Nephron (organoid): ENCODE results near the gene PRKCB.

ENCODE experiments used
- H3K27ac Mint-ChIP-seq, 3 experiments: 2 replicates each; pipeline ENCODE4 v1.8.0; 2020; ENCODE audit warnings: mixed read lengths in 3 of 3, mild to moderate bottlenecking in 2 of 3, moderate library complexity in 1 of 3
- H3K27me3 Mint-ChIP-seq: 2 replicates; pipeline ENCODE4 v1.8.0; 2021; ENCODE audit warnings: low read depth, mild to moderate bottlenecking, moderate library complexity, mixed read lengths
- H3K36me3 Mint-ChIP-seq: 2 replicates; pipeline ENCODE4 v1.8.0; 2020; ENCODE audit warnings: low read depth, mixed read lengths
- H3K4me1 Mint-ChIP-seq: 2 replicates; pipeline ENCODE4 v1.8.0; 2020; ENCODE audit warnings: mixed read lengths
- H3K4me3 Mint-ChIP-seq, 3 experiments: 2 replicates each; pipeline ENCODE4 v1.8.0; 2020; ENCODE audit warnings: mild to moderate bottlenecking in 3 of 3, mixed read lengths in 3 of 3, moderate library complexity in 2 of 3
- H3K9me3 Mint-ChIP-seq: 2 replicates; pipeline ENCODE4 v1.8.0; 2020; ENCODE audit warnings: mixed read lengths
- TF ChIP-seq, protein P1 (sequence below), 3 experiments: fragments of 200-600 bp; sonication (generic); IDR thresholded peaks; one replicate each; pipeline ENCODE4 v1.5.0; 2021; ENCODE audit warnings: antibody characterized with exemption in 3 of 3; ENCODE audit not compliant: unreplicated experiment in 3 of 3

PRKCB gene

DNA sequence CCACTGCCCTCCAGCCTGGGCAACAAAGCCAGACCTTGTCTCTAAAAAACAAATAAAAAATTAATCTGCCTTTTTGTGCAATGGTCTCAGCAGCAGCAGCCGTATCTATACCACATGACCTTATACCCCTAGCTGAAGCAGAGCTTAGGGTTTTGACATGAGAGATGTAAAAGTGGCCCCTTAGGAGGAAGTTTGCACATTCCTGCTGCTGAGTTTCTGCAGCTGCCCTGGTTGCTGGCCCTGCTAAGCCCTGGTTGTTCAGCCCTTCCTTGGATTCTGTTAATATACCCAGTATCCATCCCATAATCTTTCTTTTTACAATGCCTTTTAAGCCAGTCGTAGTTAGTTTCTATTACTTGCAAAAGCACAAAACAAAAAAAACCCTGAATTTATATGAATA, 33.0 kb upstream of the PRKCB start:
- Mint-ChIP-seq H3K4me1 (no peaks in the 10 kb centered on the region), H3K4me3 (no peak overlapping the region), H3K27me3 (peaks cover 12% of the 10 kb centered on the region), H3K36me3 (no peaks in the 10 kb centered on the region), H3K27ac (no peak overlapping the region), H3K9me3 (no peaks in the 10 kb centered on the region)
- TF ChIP-seq, protein P1, sequence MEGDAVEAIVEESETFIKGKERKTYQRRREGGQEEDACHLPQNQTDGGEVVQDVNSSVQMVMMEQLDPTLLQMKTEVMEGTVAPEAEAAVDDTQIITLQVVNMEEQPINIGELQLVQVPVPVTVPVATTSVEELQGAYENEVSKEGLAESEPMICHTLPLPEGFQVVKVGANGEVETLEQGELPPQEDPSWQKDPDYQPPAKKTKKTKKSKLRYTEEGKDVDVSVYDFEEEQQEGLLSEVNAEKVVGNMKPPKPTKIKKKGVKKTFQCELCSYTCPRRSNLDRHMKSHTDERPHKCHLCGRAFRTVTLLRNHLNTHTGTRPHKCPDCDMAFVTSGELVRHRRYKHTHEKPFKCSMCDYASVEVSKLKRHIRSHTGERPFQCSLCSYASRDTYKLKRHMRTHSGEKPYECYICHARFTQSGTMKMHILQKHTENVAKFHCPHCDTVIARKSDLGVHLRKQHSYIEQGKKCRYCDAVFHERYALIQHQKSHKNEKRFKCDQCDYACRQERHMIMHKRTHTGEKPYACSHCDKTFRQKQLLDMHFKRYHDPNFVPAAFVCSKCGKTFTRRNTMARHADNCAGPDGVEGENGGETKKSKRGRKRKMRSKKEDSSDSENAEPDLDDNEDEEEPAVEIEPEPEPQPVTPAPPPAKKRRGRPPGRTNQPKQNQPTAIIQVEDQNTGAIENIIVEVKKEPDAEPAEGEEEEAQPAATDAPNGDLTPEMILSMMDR (IDR thresholded peaks at IDR 0.05; ENCODE audit: unreplicated experiment in 3 of 3): no peak

DNA sequence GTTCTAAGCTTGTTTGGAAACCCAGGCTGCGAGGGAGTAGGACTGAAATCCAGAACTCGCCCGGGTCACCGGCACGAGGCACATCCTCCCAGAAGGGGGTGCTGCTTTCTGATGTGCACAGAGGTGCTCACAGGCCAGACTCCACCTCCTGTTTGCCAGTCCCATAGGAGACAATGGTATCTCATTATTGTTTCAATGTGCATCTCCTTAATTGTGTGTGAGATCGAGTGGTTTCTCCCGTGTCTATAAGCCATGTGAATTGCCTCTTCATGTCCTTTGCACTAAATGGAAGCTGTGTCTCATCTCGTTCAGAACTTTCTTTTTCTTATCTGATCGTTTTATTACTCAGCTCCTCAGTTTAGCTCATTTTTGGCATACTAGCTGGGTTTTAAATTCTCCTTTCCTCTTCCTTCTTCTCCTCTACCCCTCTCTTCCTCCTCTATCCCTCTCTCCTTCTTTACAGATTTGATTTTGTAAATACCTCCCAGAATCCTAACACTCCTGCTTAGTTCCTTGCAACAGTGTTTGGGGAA, 32.1 kb upstream of the PRKCB start:
- no peak overlapping the region for H3K4me3 Mint-ChIP-seq
- peaks cover 20% of the 10 kb centered on the region for H3K27me3 Mint-ChIP-seq
- no peaks in the 10 kb centered on the region for H3K36me3 Mint-ChIP-seq
- no peaks in the 10 kb centered on the region for H3K4me1 Mint-ChIP-seq
- H3K27ac Mint-ChIP-seq: no peak overlapping the region
- TF ChIP-seq, protein P1 (IDR thresholded peaks at IDR 0.05; ENCODE audit: unreplicated experiment in 3 of 3): peak in 2 of 3 experiments; percentile 13 to 40
- H3K9me3 Mint-ChIP-seq: no peaks in the 10 kb centered on the region

DNA sequence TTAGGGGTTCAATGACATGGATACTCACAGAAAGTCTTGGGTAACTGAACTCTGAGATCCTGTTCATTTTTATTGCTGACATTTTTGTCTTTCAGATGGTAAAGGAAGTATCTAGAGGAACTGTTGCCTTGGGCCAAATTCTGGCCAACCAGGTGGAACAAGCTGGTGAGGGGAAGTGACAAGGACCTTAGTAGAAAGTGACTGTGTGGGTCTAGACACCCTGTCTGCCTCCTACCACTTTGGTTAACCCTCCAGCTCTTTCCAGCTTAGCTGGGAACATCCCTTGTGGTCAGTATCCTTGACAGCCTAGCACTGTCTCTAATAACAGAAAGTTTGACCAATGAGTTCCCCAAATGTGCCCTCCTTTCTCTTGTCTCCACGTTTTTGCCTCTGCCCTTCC, 28.8 kb upstream of the PRKCB start:
- Mint-ChIP-seq H3K36me3 (no peaks in the 10 kb centered on the region), H3K27me3 (peaks cover 36% of the 10 kb centered on the region)

DNA sequence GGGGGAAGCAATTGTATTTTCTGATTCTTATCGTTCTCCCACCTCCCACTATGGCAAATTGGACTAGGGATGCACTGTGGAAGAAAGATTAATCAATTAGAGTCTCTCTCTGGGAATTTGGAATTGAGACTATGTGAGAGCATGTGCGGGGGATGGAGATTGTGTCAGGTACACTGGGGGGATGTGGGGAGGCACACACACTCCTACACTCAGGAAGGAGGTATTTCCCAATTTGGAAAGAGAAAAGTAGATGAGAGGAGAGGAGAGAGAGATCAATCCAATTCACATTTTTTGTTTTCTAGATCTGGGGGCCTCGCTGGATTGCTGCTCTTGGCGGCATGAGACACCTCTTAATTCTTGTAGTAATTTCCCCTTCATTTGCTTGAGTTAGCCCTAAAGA, 14.3 kb upstream of the PRKCB start:
- H3K27ac Mint-ChIP-seq: no peak overlapping the region
- no peak overlapping the region for H3K4me3 Mint-ChIP-seq
- H3K27me3 Mint-ChIP-seq: peaks cover 12% of the 10 kb centered on the region
- TF ChIP-seq, protein P1 (IDR thresholded peaks at IDR 0.05; ENCODE audit: unreplicated experiment in 3 of 3): no peak
- H3K4me1 Mint-ChIP-seq: peaks cover 4% of the 10 kb centered on the region
- no peaks in the 10 kb centered on the region for H3K36me3 Mint-ChIP-seq
- H3K9me3 Mint-ChIP-seq: peaks cover 3% of the 10 kb centered on the region

More for the DNA sequence above, 28.8 kb upstream of the PRKCB start:
- no peaks in the 10 kb centered on the region for H3K9me3 Mint-ChIP-seq
- no peak overlapping the region for H3K4me3 Mint-ChIP-seq
- TF ChIP-seq, protein P1 (IDR thresholded peaks at IDR 0.05; ENCODE audit: unreplicated experiment in 3 of 3): no peak
- no peak overlapping the region for H3K27ac Mint-ChIP-seq
- H3K4me1 Mint-ChIP-seq: no peaks in the 10 kb centered on the region

DNA sequence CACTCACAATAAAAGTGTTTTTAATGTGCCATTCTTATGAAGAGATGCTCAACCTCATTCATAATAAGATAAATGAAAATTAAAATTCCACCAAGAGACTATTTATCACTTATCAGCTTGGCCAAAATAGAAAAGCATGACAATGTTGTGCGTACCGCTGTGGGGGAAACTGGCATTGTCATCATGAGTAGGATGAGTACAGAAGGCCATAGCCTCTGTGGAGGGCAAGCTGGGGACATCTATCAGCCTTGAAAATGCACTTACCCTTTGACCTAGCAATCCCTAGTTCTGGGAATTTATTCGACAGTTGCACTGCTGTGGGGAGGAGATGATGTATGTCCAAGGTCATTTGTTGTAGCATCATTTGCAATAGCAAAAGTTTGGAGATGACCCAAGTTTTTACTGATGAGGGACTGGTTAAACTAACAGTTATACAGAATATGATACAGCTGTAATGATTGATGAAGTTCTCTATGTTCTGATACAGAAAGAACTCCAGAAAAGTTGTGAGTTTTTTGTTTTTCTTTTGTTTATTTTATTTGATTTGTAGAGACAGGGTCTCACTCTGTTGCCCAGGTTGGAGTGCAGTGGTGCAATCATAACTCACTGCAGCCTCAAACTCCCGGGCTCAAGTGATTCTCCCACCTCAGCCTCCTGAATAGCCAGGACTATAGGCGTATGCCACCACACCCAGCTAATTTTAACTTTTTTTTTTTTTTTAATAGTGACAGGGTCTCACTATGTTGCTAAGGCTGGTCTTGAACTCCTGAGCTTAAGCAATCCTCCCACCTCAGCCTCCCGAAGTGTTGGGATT, 13.7 kb upstream of the PRKCB start:
- no peaks in the 10 kb centered on the region for H3K36me3 Mint-ChIP-seq
- TF ChIP-seq, protein P1 (IDR thresholded peaks at IDR 0.05; ENCODE audit: unreplicated experiment in 3 of 3): no peak
- peaks cover 3% of the 10 kb centered on the region for H3K9me3 Mint-ChIP-seq
- peaks cover 6% of the 10 kb centered on the region for H3K27me3 Mint-ChIP-seq
- no peak overlapping the region for H3K27ac Mint-ChIP-seq
- H3K4me3 Mint-ChIP-seq: no peak overlapping the region
- H3K4me1 Mint-ChIP-seq: peaks cover 4% of the 10 kb centered on the region
